Astrocyte of the spinal cord (primary cell): ENCODE measurements around the gene IMPA2.

Experiments
- DNase-seq: peaks from one replicate; pipeline ENCODE4 v3.0.0; 2011; ENCODE audit warnings: low read depth, low spot score
- H3K4me3 ChIP-seq: 2 replicates; pipeline ENCODE4 v1.5.1; 2011; ENCODE audit warnings: low read depth, mild to moderate bottlenecking, low read length, moderate library complexity
- CTCF ChIP-seq: IDR thresholded peaks from 2 replicates; pipeline ENCODE4 v1.5.1; 2012; ENCODE audit warnings: low read depth, mild to moderate bottlenecking, low read length, inconsistent platforms
- in situ Hi-C: cut with HindIII; loops from 2 replicates; pipeline ENCODE4 v1.10.0; 2017; ENCODE audit warnings: low sequenced_read_pairs

IMPA2 gene

DNA sequence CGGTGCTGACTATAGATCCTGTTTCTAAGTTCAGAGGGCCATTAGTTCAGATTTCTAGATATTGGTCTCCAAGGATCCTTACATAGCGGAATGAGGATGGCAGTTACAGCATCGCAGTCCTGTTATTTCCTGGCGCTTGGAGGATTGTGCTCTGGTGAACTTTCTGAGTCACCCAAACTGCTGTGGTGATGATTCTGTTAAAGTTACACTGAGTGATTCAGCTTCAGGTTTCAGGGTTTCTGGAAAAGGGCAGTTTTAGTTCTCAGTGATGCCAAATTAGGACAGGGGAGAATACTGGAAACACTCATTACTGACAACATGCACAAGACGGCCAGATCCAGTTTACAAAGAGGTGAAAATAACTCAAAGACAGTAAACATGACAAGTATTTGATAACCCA is 60.3 kb downstream of the IMPA2 start:
- in situ Hi-C loops, result no loop called here
- DNase-seq, result peak; percentile 92
- TF ChIP-seq CTCF, result no peak
- H3K4me3 ChIP-seq, result no peak overlapping the region

DNA sequence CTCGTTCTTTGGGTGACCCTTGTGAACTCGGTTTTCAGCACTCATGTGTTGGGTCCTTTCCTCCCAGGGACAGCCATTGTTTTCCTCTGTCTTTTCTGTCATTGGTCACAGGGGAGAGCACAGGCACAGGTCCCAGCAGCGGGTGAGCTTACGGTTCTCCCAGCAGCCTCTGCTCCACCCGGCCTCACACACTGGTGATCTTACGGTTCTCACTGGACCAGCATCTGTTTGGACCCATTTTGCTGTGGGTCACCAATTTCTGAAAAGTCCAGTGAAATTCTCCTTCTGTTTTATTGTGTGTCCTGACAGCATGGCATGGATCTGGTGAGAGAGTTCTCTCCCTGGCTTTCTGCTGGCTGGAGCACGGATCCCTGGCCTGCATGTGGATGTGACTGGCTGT is 62.5 kb downstream of the IMPA2 start:
- TF ChIP-seq CTCF, result no peak
- in situ Hi-C loops, result no loop called here
- no peak for DNase-seq
- no peak overlapping the region for H3K4me3 ChIP-seq

DNA sequence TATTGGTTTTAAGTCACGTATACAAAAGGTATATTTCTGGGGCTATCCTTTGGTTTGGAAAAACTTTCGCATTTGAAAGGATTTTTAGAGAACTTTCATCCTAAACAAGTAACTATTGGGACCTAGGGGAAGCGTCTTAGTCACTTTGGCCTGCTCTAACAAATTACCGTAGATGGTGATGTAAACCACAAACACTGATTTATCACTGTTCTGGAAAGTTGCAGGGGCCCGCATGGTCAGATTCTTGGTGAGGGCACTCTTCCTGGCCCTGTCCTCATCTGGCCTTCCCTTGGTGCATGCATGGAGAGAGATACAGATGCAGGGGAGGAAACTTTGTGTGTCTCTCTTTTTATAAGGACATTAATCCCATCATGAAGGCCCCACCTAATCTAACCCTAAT is 63.3 kb downstream of the IMPA2 start:
- no peak for TF ChIP-seq CTCF
- in situ Hi-C loops, result no loop called here
- DNase-seq, result peak; percentile 39

DNA sequence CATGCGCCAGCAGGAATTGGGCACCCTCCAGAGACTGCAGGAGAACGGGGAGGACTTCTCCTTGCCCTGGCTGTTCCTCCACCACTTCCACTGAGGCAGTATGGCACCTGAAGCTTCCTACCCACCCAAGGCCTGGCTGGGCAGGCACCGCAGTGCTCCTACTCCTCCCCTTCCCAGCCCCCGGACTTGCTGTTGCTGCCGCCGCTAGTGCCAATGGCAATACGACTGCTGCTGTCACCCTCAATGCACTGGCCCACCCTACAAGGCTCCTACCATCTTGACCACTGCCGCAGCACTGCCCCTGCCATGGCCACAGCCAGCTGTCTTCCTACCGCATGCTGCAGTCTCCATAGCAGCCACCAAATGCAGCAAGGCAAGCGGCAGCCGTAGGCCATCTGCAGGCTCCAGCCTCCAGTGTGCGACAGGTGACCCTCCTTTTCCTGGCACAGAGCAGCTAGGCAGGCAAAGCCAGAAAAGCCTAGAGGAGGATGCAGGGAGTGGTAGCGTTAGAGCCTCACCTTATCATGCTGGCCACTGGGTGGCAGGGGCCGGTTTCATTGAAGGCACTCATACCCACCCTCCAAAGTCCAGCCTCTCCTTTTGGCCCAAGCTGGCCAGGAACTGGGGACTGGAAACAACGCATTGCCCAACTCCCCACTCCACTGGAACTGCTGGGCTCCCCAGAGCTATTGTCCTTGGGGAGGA is 64.9 kb downstream of the IMPA2 start:
- in situ Hi-C loops, result no loop called here
- H3K4me3 ChIP-seq, result no peak overlapping the region
- TF ChIP-seq CTCF, result no peak
- DNase-seq, result no peak

More for the DNA sequence above, 63.3 kb downstream of the IMPA2 start:
- no peak overlapping the region for H3K4me3 ChIP-seq

DNA sequence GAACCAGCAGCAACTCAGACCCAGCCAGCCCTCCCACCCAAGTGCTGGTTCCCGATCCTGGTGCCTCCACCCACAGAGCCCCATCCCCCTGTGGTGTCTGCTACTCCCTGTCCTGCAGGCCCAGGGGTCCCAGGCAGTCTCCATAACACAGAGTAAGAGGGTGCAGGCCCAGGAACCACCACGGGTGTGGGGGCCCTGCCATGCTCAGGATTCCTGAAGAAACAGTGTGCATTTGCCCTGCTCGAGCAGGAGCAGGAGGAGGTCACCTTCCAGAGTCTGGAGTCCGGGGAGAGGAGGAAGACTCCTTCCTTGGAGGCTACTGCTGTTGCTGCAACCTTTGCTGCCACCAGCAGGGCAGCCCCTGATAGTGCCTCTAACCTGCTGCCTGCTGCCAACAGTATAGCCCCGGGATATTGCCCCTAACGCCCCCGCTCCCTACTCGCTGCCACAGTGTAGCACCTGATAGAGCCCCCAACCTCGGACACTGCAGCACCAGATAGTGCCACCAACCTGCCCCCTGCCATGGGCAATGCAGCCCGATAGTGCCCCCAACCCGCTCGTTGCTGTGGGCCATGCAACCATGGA is 65.5 kb downstream of the IMPA2 start:
- TF ChIP-seq CTCF, result no peak
- H3K4me3 ChIP-seq, result no peak overlapping the region
- in situ Hi-C loops, result no loop called here
- no peak for DNase-seq

DNA sequence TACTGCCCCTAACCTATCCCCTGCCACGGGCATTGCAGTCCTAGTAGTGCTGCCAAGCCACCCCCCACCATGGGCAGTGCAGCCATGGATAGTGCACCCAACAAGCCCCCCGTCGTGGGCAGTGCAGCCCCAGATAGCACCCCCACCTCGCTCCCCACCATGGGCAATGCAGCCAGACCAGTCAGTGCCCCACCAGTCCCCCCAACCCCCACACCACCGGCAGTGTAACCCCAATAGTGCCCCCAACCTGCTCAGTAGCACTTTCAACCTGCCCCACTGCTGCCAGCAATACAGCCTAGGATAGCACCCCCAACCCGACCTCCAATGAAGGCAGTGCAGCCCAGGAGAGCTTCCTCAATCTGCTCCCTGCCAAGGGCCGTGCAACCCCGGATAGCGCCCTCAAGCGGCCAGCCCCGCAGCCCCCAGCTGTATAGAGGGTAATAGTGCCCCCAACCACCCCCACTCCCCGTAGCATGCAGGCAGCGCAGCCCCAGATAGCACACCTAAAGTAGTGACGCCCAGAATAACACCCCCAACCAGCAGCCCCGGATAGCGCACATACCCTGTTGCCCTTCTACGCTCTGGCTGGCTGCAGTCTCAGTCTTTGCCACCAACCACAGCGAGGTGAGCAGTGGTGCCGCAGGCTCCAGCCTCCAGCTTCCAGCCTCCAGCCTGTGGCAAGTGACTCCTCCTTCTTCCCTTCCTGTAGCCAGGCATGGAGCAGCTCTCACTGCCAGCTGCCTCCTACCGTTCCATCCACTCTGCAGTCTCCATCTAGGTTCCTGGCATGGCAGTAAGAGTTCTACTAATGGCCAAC is 66.9 kb downstream of the IMPA2 start:
- in situ Hi-C loops, result no loop called here
- TF ChIP-seq CTCF, result no peak
- H3K4me3 ChIP-seq, result no peak overlapping the region
- DNase-seq, result no peak
